ENCODE measurements around the gene HYAL1.

The HYAL1 gene

GRCh38 chr3:50268703-50269451 is 34.5 kb downstream of the HYAL1 start, which contains the start of gene SEMA3B:
Gene SEMA3B (plus strand): TSS chr3:50269147. CDS start chr3:50269241, 94 bp downstream.
- ATAC-seq: no peak
- TF ChIP-seq TSHZ2 (CRISPR knock-in tag; IDR thresholded peaks at IDR 0.05) (no peak), ZNF8 (CRISPR knock-in tag; IDR thresholded peaks at IDR 0.05) (no peak), GLIS3 (CRISPR knock-in tag; IDR thresholded peaks at IDR 0.05) (no peak), ZNF70 (CRISPR knock-in tag; IDR thresholded peaks at IDR 0.05) (no peak), OSR1 (CRISPR knock-in tag; IDR thresholded peaks at IDR 0.05) (no peak), ISL1 (CRISPR knock-in tag; IDR thresholded peaks at IDR 0.05) (no peak), ZNF565 (CRISPR knock-in tag; conservative IDR thresholded peaks at IDR 0.05; ENCODE audit: low read depth) (no peak), TOX (CRISPR knock-in tag; IDR thresholded peaks at IDR 0.05; ENCODE audit: borderline replicate concordance) (no peak), PPARA (CRISPR knock-in tag; IDR thresholded peaks at IDR 0.05; ENCODE audit: borderline replicate concordance) (no peak)
- TF ChIP-seq, protein P1, sequence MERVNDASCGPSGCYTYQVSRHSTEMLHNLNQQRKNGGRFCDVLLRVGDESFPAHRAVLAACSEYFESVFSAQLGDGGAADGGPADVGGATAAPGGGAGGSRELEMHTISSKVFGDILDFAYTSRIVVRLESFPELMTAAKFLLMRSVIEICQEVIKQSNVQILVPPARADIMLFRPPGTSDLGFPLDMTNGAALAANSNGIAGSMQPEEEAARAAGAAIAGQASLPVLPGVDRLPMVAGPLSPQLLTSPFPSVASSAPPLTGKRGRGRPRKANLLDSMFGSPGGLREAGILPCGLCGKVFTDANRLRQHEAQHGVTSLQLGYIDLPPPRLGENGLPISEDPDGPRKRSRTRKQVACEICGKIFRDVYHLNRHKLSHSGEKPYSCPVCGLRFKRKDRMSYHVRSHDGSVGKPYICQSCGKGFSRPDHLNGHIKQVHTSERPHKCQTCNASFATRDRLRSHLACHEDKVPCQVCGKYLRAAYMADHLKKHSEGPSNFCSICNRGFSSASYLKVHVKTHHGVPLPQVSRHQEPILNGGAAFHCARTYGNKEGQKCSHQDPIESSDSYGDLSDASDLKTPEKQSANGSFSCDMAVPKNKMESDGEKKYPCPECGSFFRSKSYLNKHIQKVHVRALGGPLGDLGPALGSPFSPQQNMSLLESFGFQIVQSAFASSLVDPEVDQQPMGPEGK (CRISPR knock-in tag; IDR thresholded peaks at IDR 0.05; ENCODE audit: borderline replicate concordance): no peak

DNA sequence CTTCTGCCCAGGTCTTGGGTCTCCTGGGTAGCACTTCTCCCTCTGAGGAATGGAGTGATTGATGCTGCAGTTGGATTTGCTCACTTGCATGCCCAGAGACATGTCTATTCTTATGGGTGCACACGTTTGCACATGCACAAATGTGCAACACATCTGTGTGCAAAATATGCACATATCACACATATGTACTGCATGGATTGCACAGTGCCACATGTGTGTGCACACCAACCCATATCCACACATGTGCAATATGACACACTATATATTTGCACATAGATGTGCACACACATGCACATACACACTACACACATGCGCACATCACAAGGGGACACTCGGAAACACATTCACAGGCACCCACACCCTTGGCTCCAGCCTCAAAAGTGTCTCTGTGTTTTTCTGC is 35.1 kb downstream of the HYAL1 start:
- no peak for ATAC-seq
- TF ChIP-seq, protein P1 (CRISPR knock-in tag; IDR thresholded peaks at IDR 0.05; ENCODE audit: borderline replicate concordance): no peak
- TF ChIP-seq SNAI2 (CRISPR knock-in tag; IDR thresholded peaks at IDR 0.05) (no peak), ZFP30 (CRISPR knock-in tag; IDR thresholded peaks at IDR 0.05) (no peak)

- ATAC-seq: 0 out of 3 replicates have a peak, but pooled peaks have one; percentile 2
- TF ChIP-seq ESRRG (CRISPR knock-in tag; IDR thresholded peaks at IDR 0.05) (no peak), PPARA (CRISPR knock-in tag; IDR thresholded peaks at IDR 0.05; ENCODE audit: borderline replicate concordance) (no peak)
Observed at GRCh38 chr3:50267280-50267913, 36.0 kb downstream of the HYAL1 start.

GRCh38 chr3:50266836-50267235 is 36.5 kb downstream of the HYAL1 start:
- ATAC-seq: no peak
- TF ChIP-seq ZNF565 (CRISPR knock-in tag; conservative IDR thresholded peaks at IDR 0.05; ENCODE audit: low read depth) (no peak), ZNF70 (CRISPR knock-in tag; IDR thresholded peaks at IDR 0.05) (no peak), GLIS3 (CRISPR knock-in tag; IDR thresholded peaks at IDR 0.05) (no peak), ZFP3 (CRISPR knock-in tag; IDR thresholded peaks at IDR 0.05) (no peak), ZC3H10 (CRISPR knock-in tag; IDR thresholded peaks at IDR 0.05) (no peak), ZNF8 (CRISPR knock-in tag; IDR thresholded peaks at IDR 0.05) (no peak), ZFP30 (CRISPR knock-in tag; IDR thresholded peaks at IDR 0.05) (no peak), ESRRG (CRISPR knock-in tag; IDR thresholded peaks at IDR 0.05) (no peak), RARB (CRISPR knock-in tag; IDR thresholded peaks at IDR 0.05) (no peak), CSDC2 (CRISPR knock-in tag; IDR thresholded peaks at IDR 0.05) (no peak), ISL1 (CRISPR knock-in tag; IDR thresholded peaks at IDR 0.05) (no peak), SNAI2 (CRISPR knock-in tag; IDR thresholded peaks at IDR 0.05) (no peak), TOX (CRISPR knock-in tag; IDR thresholded peaks at IDR 0.05; ENCODE audit: borderline replicate concordance) (no peak)
- TF ChIP-seq, protein P2, sequence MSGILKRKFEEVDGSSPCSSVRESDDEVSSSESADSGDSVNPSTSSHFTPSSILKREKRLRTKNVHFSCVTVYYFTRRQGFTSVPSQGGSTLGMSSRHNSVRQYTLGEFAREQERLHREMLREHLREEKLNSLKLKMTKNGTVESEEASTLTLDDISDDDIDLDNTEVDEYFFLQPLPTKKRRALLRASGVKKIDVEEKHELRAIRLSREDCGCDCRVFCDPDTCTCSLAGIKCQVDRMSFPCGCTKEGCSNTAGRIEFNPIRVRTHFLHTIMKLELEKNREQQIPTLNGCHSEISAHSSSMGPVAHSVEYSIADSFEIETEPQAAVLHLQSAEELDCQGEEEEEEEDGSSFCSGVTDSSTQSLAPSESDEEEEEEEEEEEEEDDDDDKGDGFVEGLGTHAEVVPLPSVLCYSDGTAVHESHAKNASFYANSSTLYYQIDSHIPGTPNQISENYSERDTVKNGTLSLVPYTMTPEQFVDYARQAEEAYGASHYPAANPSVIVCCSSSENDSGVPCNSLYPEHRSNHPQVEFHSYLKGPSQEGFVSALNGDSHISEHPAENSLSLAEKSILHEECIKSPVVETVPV (CRISPR knock-in tag; IDR thresholded peaks at IDR 0.05): no peak
- TF ChIP-seq, protein P1 (CRISPR knock-in tag; IDR thresholded peaks at IDR 0.05; ENCODE audit: borderline replicate concordance): no peak
